Endodermal cell (in vitro differentiated cells): ENCODE data around the gene GNG14. TPM values are rescaled to one million over a fixed set of nuclear protein-coding genes. Genes with fewer than 3 reads are reported as not detected.
A peak's percentile ranks its signal among the peaks of the same experiment; 100 is the strongest.
"Not testable (repeated sequence)": the region's sequence is repeated elsewhere in the genome, so short reads cannot be mapped to it uniquely, and the experiment has no call there.

ENCODE experiments used
- DNase-seq: peaks from one replicate; pipeline ENCODE4 v3.0.0-alpha.2; 2017
- H3K27ac ChIP-seq: 2 replicates; pipeline ENCODE4 v1.5.1; 2013; ENCODE audit warnings: mild to moderate bottlenecking, low read depth, low read length, moderate library complexity
- H3K27me3 ChIP-seq: 2 replicates; pipeline ENCODE4 v1.6.1; 2013; ENCODE audit warnings: mild to moderate bottlenecking, low read length, moderate library complexity; ENCODE audit not compliant: insufficient read depth, control insufficient read depth, poor library complexity, severe bottlenecking
- H3K36me3 ChIP-seq: 2 replicates; pipeline ENCODE4 v1.7.0; 2013; ENCODE audit warnings: mild to moderate bottlenecking, low read length, moderate library complexity; ENCODE audit not compliant: control insufficient read depth, insufficient read depth
- H3K4me1 ChIP-seq: one replicate; pipeline ENCODE4 v1.7.0; 2013; ENCODE audit warnings: low read length; ENCODE audit not compliant: control insufficient read depth, insufficient read depth
- H3K4me3 ChIP-seq: 2 replicates; pipeline ENCODE4 v1.5.1; 2013; ENCODE audit warnings: mild to moderate bottlenecking, low read length, moderate library complexity
- H3K9ac ChIP-seq: 2 replicates; pipeline ENCODE4 v1.6.1; 2013; ENCODE audit warnings: mild to moderate bottlenecking, low read length, moderate library complexity; ENCODE audit not compliant: poor library complexity, severe bottlenecking; ENCODE audit errors: extremely low read depth
- H3K9me3 ChIP-seq: 2 replicates; pipeline ENCODE4 v1.6.1; 2013; ENCODE audit warnings: mild to moderate bottlenecking, low read length, moderate library complexity; ENCODE audit not compliant: control insufficient read depth
- H3K27ac Mint-ChIP-seq: 2 replicates; pipeline ENCODE4 v1.8.0; 2020; ENCODE audit warnings: mixed read lengths
- H3K27me3 Mint-ChIP-seq: 2 replicates; pipeline ENCODE4 v1.8.0; 2021; ENCODE audit warnings: mild to moderate bottlenecking, mixed read lengths; ENCODE audit not compliant: insufficient read depth
- H3K36me3 Mint-ChIP-seq: 2 replicates; pipeline ENCODE4 v1.8.0; 2020; ENCODE audit warnings: low read depth, mixed read lengths
- H3K4me1 Mint-ChIP-seq: 2 replicates; pipeline ENCODE4 v1.8.0; 2020; ENCODE audit warnings: mixed read lengths
- H3K4me3 Mint-ChIP-seq: 2 replicates; pipeline ENCODE4 v1.8.0; 2020; ENCODE audit warnings: mild to moderate bottlenecking, moderate library complexity, mixed read lengths
- H3K9me3 Mint-ChIP-seq: 2 replicates; pipeline ENCODE4 v1.8.0; 2020; ENCODE audit warnings: mild to moderate bottlenecking, mixed read lengths
- CTCF ChIP-seq: fragments of 200-600 bp; sonication (generic); conservative IDR thresholded peaks from 2 replicates; pipeline ENCODE4 v1.5.0; 2021; ENCODE audit warnings: antibody characterized with exemption, mild to moderate bottlenecking
- WGBS, 2 experiments: methylation state at CpG; one replicate each; pipeline versions ENCODE4 v1.1.5 to v1.1.7; 2013; ENCODE audit warnings: missing lambda C conversion rate in 2 of 2, mixed read lengths in 1 of 2; ENCODE audit not compliant: insufficient coverage in 1 of 2, insufficient read length in 1 of 2; 5-methylcytosine and 5-hydroxymethylcytosine counted together
- total RNA-seq, 2 donors: library from RNA; stranded (reverse); fragmentation: NEBNext Ultra II Directional in 1 of 2; extraction: Animal tissue kit (Norgen Biotek cat#: 25700) in 1 of 2; gene quantifications; 2 replicates in 1 of 2; 3 replicates in 1 of 2; pipeline ENCODE4 v1.2.1, GENCODE V29; 2021

The GNG14 gene
- total RNA-seq, 2 donors from 2014 or later, result not detected

GRCh38 chr19:12675940-12676339, 11.9 kb upstream of the GNG14 start:
- H3K27me3 ChIP-seq, result no peaks in the 10 kb centered on the region
- peaks cover 77% of the 10 kb centered on the region for H3K36me3 ChIP-seq
- Mint-ChIP-seq H3K9me3 (no peaks in the 10 kb centered on the region), H3K4me1 (peaks cover 1% of the 10 kb centered on the region), H3K36me3 (peaks cover 72% of the 10 kb centered on the region), H3K27ac (peak overlapping the region; percentile 67), H3K27me3 (no peaks in the 10 kb centered on the region), H3K4me3 (no peak overlapping the region)
- no peaks in the 10 kb centered on the region for H3K4me1 ChIP-seq
- no peak for TF ChIP-seq CTCF
- no peak overlapping the region for H3K9ac ChIP-seq
- no peak overlapping the region for H3K4me3 ChIP-seq
- DNase-seq, result no peak
- no peaks in the 10 kb centered on the region for H3K9me3 ChIP-seq
- 92 to 95% methylated on average over 13 to 15 of the region's 15 CpGs for WGBS, 2 experiments
- H3K27ac ChIP-seq, result no peak overlapping the region

- H3K4me3 Mint-ChIP-seq, result no peak overlapping the region
- 0 to 34% methylated on average over 1 to 4 of the region's 4 CpGs for WGBS, 2 experiments
Observed at GRCh38 chr19:12676384-12676792, 11.4 kb upstream of the GNG14 start.

GRCh38 chr19:12676928-12677327, 10.9 kb upstream of the GNG14 start:
- Histone ChIP-seq H3K27me3 (no peaks in the 10 kb centered on the region), H3K9ac (no peak overlapping the region), H3K27ac (no peak overlapping the region), H3K4me3 (no peak overlapping the region), H3K36me3 (peaks cover 73% of the 10 kb centered on the region), H3K4me1 (no peaks in the 10 kb centered on the region), H3K9me3 (no peaks in the 10 kb centered on the region)
- H3K27ac Mint-ChIP-seq, result no peak overlapping the region
- no peaks in the 10 kb centered on the region for H3K27me3 Mint-ChIP-seq
- no peak overlapping the region for H3K4me3 Mint-ChIP-seq
- 96 to 100% methylated on average over 1 to 12 of the region's 12 CpGs for WGBS, 2 experiments
- no peaks in the 10 kb centered on the region for H3K9me3 Mint-ChIP-seq
- no peak for DNase-seq
- no peak for TF ChIP-seq CTCF
- H3K36me3 Mint-ChIP-seq, result peaks cover 72% of the 10 kb centered on the region
- H3K4me1 Mint-ChIP-seq, result peaks cover 4% of the 10 kb centered on the region

More at GRCh38 chr19:12676384-12676792, 11.4 kb upstream of the GNG14 start:
- no peaks in the 10 kb centered on the region for H3K9me3 Mint-ChIP-seq
- peak overlapping the region; percentile 67 for H3K27ac Mint-ChIP-seq
- Histone ChIP-seq H3K27me3 (no peaks in the 10 kb centered on the region), H3K4me1 (no peaks in the 10 kb centered on the region), H3K4me3 (no peak overlapping the region), H3K36me3 (peaks cover 77% of the 10 kb centered on the region), H3K9ac (no peak overlapping the region), H3K9me3 (no peaks in the 10 kb centered on the region), H3K27ac (no peak overlapping the region)
- peaks cover 74% of the 10 kb centered on the region for H3K36me3 Mint-ChIP-seq
- H3K4me1 Mint-ChIP-seq, result peaks cover 4% of the 10 kb centered on the region
- H3K27me3 Mint-ChIP-seq, result no peaks in the 10 kb centered on the region
- peak; percentile 92 for TF ChIP-seq CTCF
- peak; percentile 99 for DNase-seq

- not testable (repeated sequence) for H3K4me3 ChIP-seq, H3K27ac ChIP-seq, H3K4me1 ChIP-seq, H3K27me3 Mint-ChIP-seq, H3K4me1 Mint-ChIP-seq, H3K9me3 ChIP-seq, H3K4me3 Mint-ChIP-seq, H3K27ac Mint-ChIP-seq, H3K9me3 Mint-ChIP-seq, DNase-seq, H3K9ac ChIP-seq, H3K27me3 ChIP-seq
- H3K36me3 ChIP-seq, result peaks cover 65% of the 10 kb centered on the region
- peaks cover 62% of the 10 kb centered on the region for H3K36me3 Mint-ChIP-seq
- WGBS, 2 experiments, result 91 to 97% methylated on average over 4 to 5 of the region's 5 CpGs
Observed at GRCh38 chr19:12678039-12678438, 9.8 kb upstream of the GNG14 start.
